Measurements from ENCODE around the gene ZFP36L1.

ZFP36L1 gene

GRCh38 chr14:68795597-68796417 is 2.9 kb upstream of the ZFP36L1 start:
- DNase-seq (ENCODE audit: low read depth) = no peak

- no peak for DNase-seq (ENCODE audit: low read depth)
Measured at GRCh38 chr14:68794851-68795596, 2.2 kb upstream of the ZFP36L1 start.

- DNase-seq (ENCODE audit: low read depth) = no peak
Measured at GRCh38 chr14:68794130-68794850, 1.4 kb upstream of the ZFP36L1 start.

GRCh38 chr14:68793734-68794129 is 865 bp upstream of the ZFP36L1 start:
- DNase-seq (ENCODE audit: low read depth) = no peak

- no peak for DNase-seq (ENCODE audit: low read depth)
Measured at GRCh38 chr14:68792678-68792978, 239 bp downstream of the ZFP36L1 start.

GRCh38 chr14:68791902-68792677 is 777 bp downstream of the ZFP36L1 start:
- no peak for DNase-seq (ENCODE audit: low read depth)

GRCh38 chr14:68791078-68791901 is 1.6 kb downstream of the ZFP36L1 start:
- DNase-seq (ENCODE audit: low read depth) = no peak

- DNase-seq (ENCODE audit: low read depth) = no peak
Measured at GRCh38 chr14:68790644-68791077, 2.2 kb downstream of the ZFP36L1 start.

GRCh38 chr14:68789821-68790643 is 2.8 kb downstream of the ZFP36L1 start:
- DNase-seq (ENCODE audit: low read depth) = no peak

GRCh38 chr14:68788996-68789820 is 3.7 kb downstream of the ZFP36L1 start:
- DNase-seq (ENCODE audit: low read depth) = no peak

- no peak for DNase-seq (ENCODE audit: low read depth)
Measured at GRCh38 chr14:68788275-68788995, 4.4 kb downstream of the ZFP36L1 start.

GRCh38 chr14:68787092-68787992 is 5.5 kb downstream of the ZFP36L1 start:
- no peak for DNase-seq (ENCODE audit: low read depth)

GRCh38 chr14:68786491-68787091 is 6.3 kb downstream of the ZFP36L1 start:
- DNase-seq (ENCODE audit: low read depth) = no peak

- DNase-seq (ENCODE audit: low read depth) = no peak
Measured at GRCh38 chr14:68785534-68786490, 7.1 kb downstream of the ZFP36L1 start.

GRCh38 chr14:68784978-68785533 is 7.8 kb downstream of the ZFP36L1 start:
- no peak for DNase-seq (ENCODE audit: low read depth)
